ENCODE results near the gene GPR55. TPM values are rescaled to one million over a fixed set of nuclear protein-coding genes. Genes with fewer than 3 reads are reported as not detected.

GPR55 gene
- total RNA-seq, 1 experiment from 2014 or later = 0.19 TPM

DNA sequence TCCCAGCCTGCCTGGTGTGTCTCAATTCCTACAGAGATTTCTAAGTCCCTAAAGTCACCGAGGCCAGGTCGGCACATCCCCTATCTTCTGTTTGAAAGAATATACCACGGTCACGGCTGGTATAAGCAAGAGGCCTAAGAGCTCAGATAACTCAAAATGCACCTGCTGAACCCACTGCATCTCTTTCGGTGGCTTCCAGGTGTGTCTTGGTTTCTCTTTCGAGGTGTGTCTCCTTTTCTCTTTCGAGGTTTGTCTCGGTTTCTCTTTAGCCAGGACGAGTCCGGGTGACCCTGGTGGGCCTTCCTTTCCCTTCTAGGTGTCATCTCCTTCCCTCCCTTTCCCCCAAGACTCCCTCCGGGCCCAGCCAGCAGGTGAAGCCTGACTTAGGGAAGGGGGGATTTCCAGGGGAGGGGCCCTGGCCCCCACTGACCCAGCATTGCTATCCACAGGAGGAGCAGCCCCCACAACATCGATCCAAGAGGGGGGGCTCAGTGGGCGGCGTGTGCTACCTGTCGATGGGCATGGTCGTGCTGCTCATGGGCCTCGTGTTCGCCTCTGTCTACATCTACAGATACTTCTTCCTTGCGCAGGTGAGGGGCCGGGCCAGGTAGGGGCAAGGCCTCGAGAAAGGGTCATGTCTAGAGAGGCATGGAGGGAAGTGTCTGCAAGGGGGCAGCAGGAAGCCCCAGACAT lies 51.9 kb downstream of the GPR55 start:
- ChIA-PET CTCF (no interaction called here), POLR2A (ENCODE audit: low non-redundant PET) (no interaction called here)
- Histone ChIP-seq H3K4me1 (ENCODE audit: insufficient read depth, low read length, poor library complexity, severe bottlenecking) (peaks cover 35% of the 10 kb centered on the region), H3K4me3 (ENCODE audit: low read depth, low read length, poor library complexity, severe bottlenecking) (no peak overlapping the region), H3K9me3 (ENCODE audit: low read depth, low read length, poor library complexity, severe bottlenecking) (no peaks in the 10 kb centered on the region), H3K27ac (ENCODE audit: low read depth, low read length, poor library complexity, severe bottlenecking) (no peak overlapping the region), H3K27me3 (replicated peaks; ENCODE audit: insufficient read depth, low read depth, low read length, poor library complexity) (no peaks in the 10 kb centered on the region), H3K36me3 (ENCODE audit: insufficient read depth, low read length, poor library complexity, severe bottlenecking) (peaks cover 36% of the 10 kb centered on the region)
- TF ChIP-seq EZH2 (IDR thresholded peaks at IDR 0.05; ENCODE audit: borderline replicate concordance, low read depth, low read length, poor library complexity, severe bottlenecking) = no peak
- TF ChIP-seq, protein P1, sequence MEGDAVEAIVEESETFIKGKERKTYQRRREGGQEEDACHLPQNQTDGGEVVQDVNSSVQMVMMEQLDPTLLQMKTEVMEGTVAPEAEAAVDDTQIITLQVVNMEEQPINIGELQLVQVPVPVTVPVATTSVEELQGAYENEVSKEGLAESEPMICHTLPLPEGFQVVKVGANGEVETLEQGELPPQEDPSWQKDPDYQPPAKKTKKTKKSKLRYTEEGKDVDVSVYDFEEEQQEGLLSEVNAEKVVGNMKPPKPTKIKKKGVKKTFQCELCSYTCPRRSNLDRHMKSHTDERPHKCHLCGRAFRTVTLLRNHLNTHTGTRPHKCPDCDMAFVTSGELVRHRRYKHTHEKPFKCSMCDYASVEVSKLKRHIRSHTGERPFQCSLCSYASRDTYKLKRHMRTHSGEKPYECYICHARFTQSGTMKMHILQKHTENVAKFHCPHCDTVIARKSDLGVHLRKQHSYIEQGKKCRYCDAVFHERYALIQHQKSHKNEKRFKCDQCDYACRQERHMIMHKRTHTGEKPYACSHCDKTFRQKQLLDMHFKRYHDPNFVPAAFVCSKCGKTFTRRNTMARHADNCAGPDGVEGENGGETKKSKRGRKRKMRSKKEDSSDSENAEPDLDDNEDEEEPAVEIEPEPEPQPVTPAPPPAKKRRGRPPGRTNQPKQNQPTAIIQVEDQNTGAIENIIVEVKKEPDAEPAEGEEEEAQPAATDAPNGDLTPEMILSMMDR (conservative IDR thresholded peaks at IDR 0.05; ENCODE audit: low read depth, low read length) = no peak
- no peak for DNase-seq (ENCODE audit: low spot score)
- no TSS peak for BruUV-seq (replicated peaks)
- intact Hi-C loops (cut with micrococcal nuclease; ENCODE audit: unreplicated experiment) = no loop called here

DNA sequence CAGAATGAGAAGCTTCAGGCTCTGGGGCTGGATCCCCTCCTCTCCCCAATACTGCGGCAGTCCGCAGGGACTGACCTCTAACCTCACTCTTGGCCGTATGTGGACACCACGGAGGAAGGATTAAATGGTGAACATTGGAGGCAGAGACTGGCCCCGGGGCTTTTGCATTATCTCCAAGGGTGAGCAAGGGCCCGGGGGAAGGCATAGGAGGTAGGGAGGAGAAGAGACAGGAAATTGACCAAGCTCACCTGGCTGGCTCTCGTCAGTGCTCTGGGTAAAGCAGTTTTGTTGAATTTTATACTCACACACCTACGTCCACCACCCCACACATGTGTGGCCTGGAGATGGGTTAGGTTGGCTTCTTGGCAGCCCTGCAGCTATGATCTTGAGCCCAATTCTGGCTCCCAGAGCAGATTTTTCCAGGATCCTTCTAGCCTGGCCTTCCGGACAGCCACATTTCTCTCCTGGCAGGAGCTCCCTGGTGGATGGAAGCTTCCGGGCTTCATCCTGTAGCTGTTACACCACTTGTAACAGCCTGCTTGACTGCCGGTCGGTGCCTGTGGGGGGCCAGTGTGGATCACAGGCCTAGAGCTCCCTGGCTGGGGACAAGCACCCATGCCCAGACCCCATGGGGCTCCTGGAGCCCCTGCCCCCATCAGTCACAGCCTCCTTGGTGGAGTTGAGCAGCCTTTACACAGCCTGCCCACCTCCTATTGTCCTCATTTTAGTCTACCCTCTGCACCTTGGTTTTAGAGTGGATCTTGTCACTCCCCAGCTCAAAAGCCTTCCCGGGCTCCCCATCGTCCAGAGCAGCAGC lies 52.7 kb downstream of the GPR55 start:
- H3K27ac ChIP-seq (ENCODE audit: low read depth, low read length, poor library complexity, severe bottlenecking) = peak overlapping the region; percentile 91
- ChIA-PET CTCF (no interaction called here), POLR2A (ENCODE audit: low non-redundant PET) (no interaction called here)
- TF ChIP-seq EZH2 (IDR thresholded peaks at IDR 0.05; ENCODE audit: borderline replicate concordance, low read depth, low read length, poor library complexity, severe bottlenecking) = no peak
- TF ChIP-seq, protein P1 (conservative IDR thresholded peaks at IDR 0.05; ENCODE audit: low read depth, low read length) = no peak
- DNase-seq (ENCODE audit: low spot score) = no peak
- peaks cover 28% of the 10 kb centered on the region for H3K36me3 ChIP-seq (ENCODE audit: insufficient read depth, low read length, poor library complexity, severe bottlenecking)
- BruUV-seq (replicated peaks) = no TSS peak
- peaks cover 42% of the 10 kb centered on the region for H3K4me1 ChIP-seq (ENCODE audit: insufficient read depth, low read length, poor library complexity, severe bottlenecking)
- no peaks in the 10 kb centered on the region for H3K27me3 ChIP-seq (replicated peaks; ENCODE audit: insufficient read depth, low read depth, low read length, poor library complexity)
- no peaks in the 10 kb centered on the region for H3K9me3 ChIP-seq (ENCODE audit: low read depth, low read length, poor library complexity, severe bottlenecking)
- intact Hi-C loops (cut with micrococcal nuclease; ENCODE audit: unreplicated experiment) = no loop called here
- H3K4me3 ChIP-seq (ENCODE audit: low read depth, low read length, poor library complexity, severe bottlenecking) = no peak overlapping the region

DNA sequence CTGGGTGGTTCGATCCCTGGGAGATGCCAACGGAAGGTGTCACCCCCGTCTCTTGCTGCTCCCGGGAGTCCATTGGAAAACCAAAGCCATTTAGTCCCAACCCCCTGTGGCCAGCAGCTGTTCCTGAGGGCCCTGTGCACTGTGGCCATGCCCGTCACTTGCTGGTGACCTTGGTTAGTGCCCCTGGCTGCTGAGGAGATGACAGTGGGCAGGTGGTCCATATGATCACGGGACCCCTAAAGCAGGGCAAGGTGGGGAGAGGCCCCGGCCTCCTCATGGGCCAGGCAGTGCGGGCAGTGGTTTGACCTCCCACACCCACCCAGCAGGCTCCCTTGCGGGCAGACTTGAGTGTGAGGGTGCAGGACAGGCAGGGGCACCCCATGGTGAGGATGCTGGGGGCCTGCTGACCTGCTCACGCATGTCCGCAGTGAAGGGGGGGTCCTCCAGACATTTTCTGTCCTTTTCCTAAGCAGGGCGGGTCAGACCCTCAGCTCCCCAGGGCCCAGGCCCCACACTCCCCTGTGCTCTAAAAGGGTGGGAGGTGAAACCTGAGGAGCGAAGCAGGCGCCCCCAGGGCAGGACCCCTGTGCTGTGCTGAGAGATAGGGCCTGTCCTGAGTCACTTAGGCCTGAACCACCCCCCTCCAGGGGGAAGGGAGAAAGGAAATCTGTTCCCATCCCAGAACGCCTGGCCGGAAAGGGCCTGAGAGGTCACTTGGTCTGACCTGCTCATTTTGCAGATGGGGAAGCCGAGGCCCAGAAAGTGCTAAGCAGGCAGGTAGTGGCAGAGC lies 53.5 kb downstream of the GPR55 start:
- no TSS peak for BruUV-seq (replicated peaks)
- TF ChIP-seq, protein P1 (conservative IDR thresholded peaks at IDR 0.05; ENCODE audit: low read depth, low read length) = no peak
- no peak for TF ChIP-seq EZH2 (IDR thresholded peaks at IDR 0.05; ENCODE audit: borderline replicate concordance, low read depth, low read length, poor library complexity, severe bottlenecking)
- H3K4me1 ChIP-seq (ENCODE audit: insufficient read depth, low read length, poor library complexity, severe bottlenecking) = peaks cover 49% of the 10 kb centered on the region
- no peaks in the 10 kb centered on the region for H3K27me3 ChIP-seq (replicated peaks; ENCODE audit: insufficient read depth, low read depth, low read length, poor library complexity)
- no peak overlapping the region for H3K4me3 ChIP-seq (ENCODE audit: low read depth, low read length, poor library complexity, severe bottlenecking)
- peak overlapping the region; percentile 91 for H3K27ac ChIP-seq (ENCODE audit: low read depth, low read length, poor library complexity, severe bottlenecking)
- ChIA-PET CTCF (no interaction called here), POLR2A (ENCODE audit: low non-redundant PET) (no interaction called here)
- intact Hi-C loops (cut with micrococcal nuclease; ENCODE audit: unreplicated experiment) = no loop called here
- DNase-seq (ENCODE audit: low spot score) = no peak
- no peaks in the 10 kb centered on the region for H3K9me3 ChIP-seq (ENCODE audit: low read depth, low read length, poor library complexity, severe bottlenecking)
- peaks cover 20% of the 10 kb centered on the region for H3K36me3 ChIP-seq (ENCODE audit: insufficient read depth, low read length, poor library complexity, severe bottlenecking)

Measured in A673 (cell line).